GM19467 (cell line): Measurements from ENCODE around the gene FKBP1A.
"Not testable (repeated sequence)": the region's sequence is repeated elsewhere in the genome, so short reads cannot be mapped to it uniquely, and the experiment has no call there.

Experiments used
- ATAC-seq: cut with Tn5 transposase; IDR thresholded peaks from one replicate; pipeline ENCODE4 v1.9.1; 2021; ENCODE audit warnings: mild to moderate bottlenecking, moderate library complexity; ENCODE audit not compliant: unreplicated experiment

The FKBP1A gene

GRCh38 chr20:1369970-1370369 is 22.9 kb downstream of the FKBP1A start:
- no peak for ATAC-seq

- ATAC-seq = no peak
Observed at GRCh38 chr20:1368448-1369199, 24.2 kb downstream of the FKBP1A start.

- no peak for ATAC-seq
Observed at GRCh38 chr20:1367479-1367878, 25.4 kb downstream of the FKBP1A start.

DNA sequence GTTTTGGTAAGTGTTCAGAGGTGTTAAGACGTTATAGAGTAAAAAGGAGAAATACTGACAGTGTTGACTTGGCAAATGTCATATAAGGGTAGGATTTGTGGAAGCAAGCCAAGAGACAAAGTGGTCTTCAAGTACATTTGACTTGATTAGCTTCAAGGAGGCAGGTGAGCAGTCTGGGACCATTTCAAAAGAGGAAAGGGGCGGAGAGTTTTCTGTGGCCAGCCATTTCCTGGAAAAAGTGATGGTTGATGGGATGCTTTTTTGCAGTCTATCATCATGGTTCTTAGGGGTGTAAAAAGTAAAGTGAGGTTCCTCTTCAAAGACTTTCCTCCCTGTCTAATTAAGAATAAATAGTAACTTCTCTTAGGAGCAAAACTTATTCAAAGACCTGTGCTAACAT is 28.7 kb downstream of the FKBP1A start:
- ATAC-seq = no peak

GRCh38 chr20:1363522-1363921 is 29.3 kb downstream of the FKBP1A start:
- no peak for ATAC-seq

DNA sequence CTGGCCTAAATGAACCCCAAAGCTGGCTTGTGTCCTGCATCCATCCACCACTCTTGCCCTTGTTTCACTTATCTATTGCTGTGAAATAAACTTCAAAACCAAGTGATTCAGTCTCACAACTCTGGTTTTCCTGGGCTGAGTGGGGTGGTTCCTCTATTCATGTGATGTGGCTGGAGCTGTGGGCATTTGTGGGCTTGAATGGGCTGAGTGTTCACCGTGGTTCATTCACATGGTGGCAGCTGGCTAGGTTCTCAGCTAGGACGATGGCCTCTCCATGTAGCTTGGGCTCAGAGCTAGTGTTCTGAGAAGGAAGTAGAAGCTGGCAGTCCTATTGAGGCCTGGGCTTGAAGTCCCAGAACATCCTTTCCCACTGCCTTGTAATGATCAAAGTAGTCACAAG is 30.4 kb downstream of the FKBP1A start:
- ATAC-seq = no peak

- no peak for ATAC-seq
Observed at GRCh38 chr20:1360094-1360846, 32.6 kb downstream of the FKBP1A start.

DNA sequence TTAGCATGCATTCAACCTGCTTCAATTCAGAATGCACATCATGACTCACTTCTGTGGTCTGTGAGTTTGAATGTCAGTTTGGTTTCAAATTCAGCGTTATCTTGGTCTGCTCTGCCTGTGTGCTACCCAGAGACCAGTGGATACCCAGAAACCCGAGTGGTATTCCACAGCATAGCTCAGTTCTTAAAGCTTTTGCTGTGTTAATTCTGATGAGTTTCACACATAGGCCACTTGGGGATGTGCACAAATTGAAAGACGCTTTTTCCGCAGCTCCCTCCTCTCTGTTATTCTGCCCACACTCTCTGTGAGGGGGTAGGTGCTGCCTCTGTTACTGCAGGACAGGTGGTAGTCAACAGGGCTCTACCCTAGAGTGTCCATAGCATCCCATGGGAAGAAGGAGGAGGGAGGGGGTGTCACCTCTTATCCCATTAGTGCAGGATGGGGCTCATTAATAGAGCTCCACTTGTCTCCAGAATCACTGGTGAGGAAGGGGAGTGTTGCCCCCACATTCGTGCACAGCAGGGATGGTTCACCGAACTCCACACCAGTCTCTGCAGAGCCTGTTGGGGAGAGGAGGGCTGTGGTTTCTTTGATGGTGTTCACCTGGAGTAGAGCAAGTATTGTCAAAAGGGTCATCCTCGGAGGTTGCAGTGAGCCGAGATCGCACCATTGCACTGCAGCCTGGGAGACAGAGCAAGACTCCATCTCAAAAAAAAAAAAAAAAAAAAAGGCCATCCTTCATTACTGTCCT is 34.8 kb downstream of the FKBP1A start:
- no peak for ATAC-seq

- no peak for ATAC-seq
Observed at GRCh38 chr20:1353956-1354355, 38.9 kb downstream of the FKBP1A start.

DNA sequence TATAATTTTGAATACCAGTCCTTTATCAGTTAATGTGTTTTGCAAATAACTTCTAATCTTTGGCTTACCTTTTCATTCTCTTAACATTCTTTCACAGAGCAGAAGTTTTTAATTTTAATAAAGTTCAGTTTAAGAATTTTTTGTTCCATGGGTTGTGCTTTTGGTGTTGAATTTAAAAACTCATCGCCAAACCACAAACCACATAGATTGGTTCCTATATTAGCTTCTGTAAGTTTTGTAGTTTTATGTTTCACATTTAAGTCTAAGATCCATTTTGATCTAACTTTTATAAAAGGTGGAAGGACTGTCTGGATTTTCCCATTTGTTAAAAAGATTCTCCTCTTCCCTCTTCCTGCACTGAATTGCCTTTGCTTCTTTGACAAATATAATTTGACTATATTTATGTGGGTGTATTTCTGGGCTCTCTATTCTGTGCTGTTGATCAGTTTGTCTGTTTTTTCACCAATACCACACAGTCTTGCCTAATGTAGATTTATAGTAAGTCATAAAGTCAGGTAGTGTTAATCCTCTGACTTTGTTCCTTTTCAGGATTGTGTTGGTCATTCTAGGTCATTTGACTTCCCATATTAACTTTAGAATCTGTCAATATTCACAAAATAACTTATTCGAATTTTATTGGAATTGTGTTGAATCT is 46.4 kb downstream of the FKBP1A start:
- ATAC-seq = no peak

DNA sequence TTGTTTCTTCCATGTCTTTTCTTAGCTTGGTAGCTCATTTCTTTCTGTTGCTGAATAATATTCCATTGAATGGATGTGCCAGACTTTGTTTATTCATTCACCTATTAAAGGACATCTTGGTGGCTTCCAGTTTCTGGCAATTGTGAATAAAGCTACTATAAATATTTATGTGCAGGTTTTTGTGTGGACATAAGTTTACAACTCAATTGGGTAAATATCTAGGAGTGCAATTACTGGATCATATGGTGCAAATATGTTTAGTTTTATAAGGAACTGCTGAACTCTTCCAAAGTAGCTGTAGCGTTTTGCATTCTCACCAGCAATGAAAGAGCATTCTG is 47.1 kb downstream of the FKBP1A start:
- no peak for ATAC-seq

DNA sequence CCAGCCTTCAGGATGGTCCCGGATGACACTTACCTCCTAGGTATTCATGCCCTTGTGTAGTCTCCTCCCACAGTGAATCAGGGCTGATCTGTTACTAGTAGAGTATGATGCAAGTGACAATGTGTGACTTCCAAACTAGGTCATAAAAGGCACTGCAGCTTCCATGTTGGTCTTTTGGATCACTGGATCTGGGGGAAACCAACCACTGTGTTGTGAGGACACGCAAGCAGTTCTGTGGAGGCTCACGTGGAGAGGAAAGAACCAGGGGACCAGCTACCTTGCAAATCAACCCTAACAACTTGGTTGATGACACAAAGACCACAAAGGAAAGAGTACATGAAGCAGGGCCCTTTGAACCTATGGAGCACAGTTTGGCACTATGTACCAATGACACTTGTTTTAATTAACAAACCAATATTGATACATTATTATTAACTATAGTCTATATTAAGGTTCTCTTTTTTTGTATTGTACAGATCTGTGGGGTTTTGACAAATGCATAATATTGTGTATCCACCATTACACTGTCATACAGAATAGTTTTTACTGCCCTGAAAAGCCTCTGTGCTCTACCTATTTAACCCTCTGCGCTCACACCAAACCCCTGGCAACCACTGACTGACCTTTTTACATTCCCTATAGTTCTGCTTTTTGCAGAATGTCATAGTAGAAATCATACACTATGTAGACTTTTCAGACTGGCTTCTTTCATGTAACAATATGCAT is 47.7 kb downstream of the FKBP1A start:
- no peak for ATAC-seq

GRCh38 chr20:1343446-1344124 is 49.3 kb downstream of the FKBP1A start:
- not testable (repeated sequence) for ATAC-seq

GRCh38 chr20:1341561-1342265 is 51.1 kb downstream of the FKBP1A start:
- ATAC-seq = no peak

DNA sequence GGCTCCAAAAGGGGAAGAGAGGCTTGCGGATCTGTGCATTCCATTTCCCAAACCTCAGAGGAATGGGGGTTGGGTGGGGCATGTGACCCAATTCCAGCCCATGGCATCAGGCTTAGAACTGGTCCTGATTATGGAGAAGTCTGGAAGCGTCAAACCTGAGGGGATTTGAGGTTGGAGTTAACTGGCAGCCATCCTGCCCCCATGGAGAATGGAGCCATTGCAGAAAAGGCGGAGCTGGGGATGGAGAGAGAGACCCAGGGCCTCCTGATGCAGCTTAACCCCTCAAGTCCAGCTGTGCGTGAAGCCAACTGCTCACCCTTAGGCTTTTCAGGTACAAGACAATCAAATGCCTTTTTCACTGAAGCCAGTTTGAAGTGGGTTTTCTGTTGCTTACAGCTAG is 54.1 kb downstream of the FKBP1A start:
- ATAC-seq = no peak

DNA sequence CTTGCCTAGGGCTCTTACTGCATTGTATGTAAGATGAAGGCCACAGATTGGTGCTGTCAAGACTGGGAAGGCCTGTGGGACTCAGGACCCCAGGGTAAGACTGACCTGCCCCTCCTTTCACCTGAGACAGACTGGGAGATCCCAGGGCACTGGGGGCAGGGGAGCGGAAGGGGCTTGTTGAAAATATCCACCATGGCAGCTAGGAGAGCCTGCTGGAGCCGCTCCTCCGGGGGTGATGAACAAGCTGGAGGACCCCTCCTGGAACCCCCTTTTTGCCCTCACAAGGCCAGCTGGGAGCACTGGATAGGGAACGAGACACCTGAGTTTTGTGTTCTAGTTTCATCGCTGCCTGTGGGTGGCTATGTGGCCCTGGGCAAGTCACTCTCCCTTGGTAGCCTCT is 54.8 kb downstream of the FKBP1A start:
- no peak for ATAC-seq

- ATAC-seq = no peak
Observed at GRCh38 chr20:1337441-1337840, 55.4 kb downstream of the FKBP1A start.

DNA sequence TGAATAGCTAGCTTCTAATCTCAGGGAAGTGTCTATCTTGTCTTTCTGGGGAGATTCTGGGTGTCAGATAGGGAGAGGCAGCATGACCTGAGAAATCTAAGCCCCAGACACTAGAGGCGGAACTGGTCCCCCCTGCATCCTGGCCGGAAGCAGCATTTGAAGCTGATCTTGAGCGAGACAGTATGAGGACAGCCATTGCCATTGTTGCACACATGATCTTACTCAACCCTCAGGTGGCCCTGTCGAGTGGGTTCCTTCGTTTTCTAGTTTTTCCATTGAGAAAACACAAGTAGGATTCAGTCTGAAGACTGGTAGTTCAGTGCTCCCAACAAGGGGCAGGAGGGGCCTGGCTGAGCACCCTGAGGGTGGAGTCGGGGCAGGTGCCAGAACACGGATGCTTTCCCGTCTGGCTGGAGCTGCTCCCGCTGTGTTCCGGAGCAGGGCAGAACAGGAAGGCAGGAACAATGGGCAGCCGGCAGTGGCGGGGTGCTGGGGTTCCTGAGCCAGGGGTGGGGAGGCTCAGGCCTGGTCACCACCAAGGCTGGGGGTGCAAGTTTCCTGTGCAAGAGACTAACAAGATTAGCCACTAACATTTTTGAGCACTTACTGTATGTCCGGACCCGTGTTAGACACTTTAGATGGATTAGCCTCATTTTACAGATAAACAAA is 56.0 kb downstream of the FKBP1A start:
- no peak for ATAC-seq
